HG03045 (cell line): ENCODE results near the gene RCHY1.
"Not testable (repeated sequence)": the region's sequence is repeated elsewhere in the genome, so short reads cannot be mapped to it uniquely, and the experiment has no call there.

Experiments
- ATAC-seq: cut with Tn5 transposase; IDR thresholded peaks from one replicate; pipeline ENCODE4 v1.9.1; 2021; ENCODE audit warnings: mild to moderate bottlenecking, moderate library complexity; ENCODE audit not compliant: unreplicated experiment

Gene RCHY1

GRCh38 chr4:75516144-75516543 is 1.9 kb upstream of the RCHY1 start:
- ATAC-seq: no peak

GRCh38 chr4:75514949-75515612 is 878 bp upstream of the RCHY1 start:
- peak; percentile 3 for ATAC-seq

GRCh38 chr4:75513526-75514130 is 575 bp downstream of the RCHY1 start:
- no peak for ATAC-seq

GRCh38 chr4:75512386-75513211 is 1.6 kb downstream of the RCHY1 start:
- no peak for ATAC-seq

- no peak for ATAC-seq
These were observed 2.4 kb downstream of the RCHY1 start for GRCh38 chr4:75511841-75512240.

- ATAC-seq: not testable (repeated sequence)
These were observed 4.6 kb downstream of the RCHY1 start for GRCh38 chr4:75509592-75509991.

GRCh38 chr4:75505630-75506029 is 8.6 kb downstream of the RCHY1 start:
- no peak for ATAC-seq

GRCh38 chr4:75502671-75503070 is 11.5 kb downstream of the RCHY1 start:
- ATAC-seq: no peak

- ATAC-seq: no peak
These were observed 14.3 kb downstream of the RCHY1 start for GRCh38 chr4:75499900-75500299.

- no peak for ATAC-seq
These were observed 16.2 kb downstream of the RCHY1 start for GRCh38 chr4:75498041-75498440.

- ATAC-seq: no peak
These were observed 17.1 kb downstream of the RCHY1 start for GRCh38 chr4:75497133-75497532.

GRCh38 chr4:75496406-75496805 is 17.8 kb downstream of the RCHY1 start:
- no peak for ATAC-seq

- ATAC-seq: no peak
These were observed 18.7 kb downstream of the RCHY1 start for GRCh38 chr4:75495476-75495875.

- ATAC-seq: no peak
These were observed 19.6 kb downstream of the RCHY1 start for GRCh38 chr4:75494563-75494962.

- no peak for ATAC-seq
These were observed 24.0 kb downstream of the RCHY1 start for GRCh38 chr4:75490155-75490554.

- ATAC-seq: no peak
These were observed 30.0 kb downstream of the RCHY1 start for GRCh38 chr4:75484190-75484589.

- ATAC-seq: no peak
These were observed 37.0 kb downstream of the RCHY1 start for GRCh38 chr4:75477201-75477600.

- no peak for ATAC-seq
These were observed 43.5 kb downstream of the RCHY1 start for GRCh38 chr4:75470738-75471137.

GRCh38 chr4:75469896-75470295 is 44.3 kb downstream of the RCHY1 start:
- ATAC-seq: no peak

GRCh38 chr4:75457365-75457764 is 56.8 kb downstream of the RCHY1 start:
- no peak for ATAC-seq

GRCh38 chr4:75434105-75434504 is 80.1 kb downstream of the RCHY1 start:
- no peak for ATAC-seq

GRCh38 chr4:75432683-75433082 is 81.5 kb downstream of the RCHY1 start:
- no peak for ATAC-seq
